SW480 (cell line): Measurements from ENCODE around the gene GNAQ.

ENCODE experiments used
- DNase-seq: peaks from one replicate; pipeline ENCODE4 v3.0.0-alpha.2; 2016; ENCODE audit warnings: low spot score

The GNAQ gene

DNA sequence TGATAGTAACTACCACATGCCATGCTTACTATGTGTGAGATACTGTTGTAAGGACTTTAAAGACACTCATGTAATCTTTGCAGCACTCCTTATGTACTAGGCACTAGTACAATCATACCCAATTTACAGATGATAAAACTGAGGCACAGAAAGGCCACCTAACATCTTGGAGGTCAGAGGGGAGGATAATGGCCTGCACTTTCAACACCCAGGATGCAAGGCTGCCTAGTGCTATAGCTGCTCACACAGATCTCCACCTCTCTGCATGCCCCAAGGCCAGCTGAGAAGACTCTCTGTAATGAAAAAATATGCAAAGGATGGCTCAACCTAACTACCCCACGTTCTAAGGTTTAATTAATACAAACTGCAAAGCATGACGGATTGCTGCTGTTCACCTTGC, 57.2 kb downstream of the GNAQ start:
- DNase-seq: no peak

DNA sequence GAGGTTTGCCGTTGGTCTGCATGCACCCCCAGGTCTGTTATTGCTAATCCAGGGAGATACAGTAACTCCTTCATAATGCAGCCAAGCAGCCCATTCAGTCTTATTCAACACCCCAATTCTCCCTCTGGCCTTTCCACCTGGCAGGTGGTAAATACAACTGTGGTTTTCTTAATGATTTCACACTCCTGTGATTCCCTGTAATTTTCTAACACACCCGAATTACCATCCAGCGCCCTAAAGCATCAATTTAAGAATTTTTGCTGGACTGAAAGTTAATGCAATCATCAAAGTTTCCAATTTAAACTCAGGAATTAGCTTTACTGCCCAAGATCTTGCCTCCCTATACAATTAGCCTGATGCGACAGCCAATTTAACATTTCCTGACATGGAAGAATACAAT, 62.5 kb downstream of the GNAQ start:
- DNase-seq: no peak

DNA sequence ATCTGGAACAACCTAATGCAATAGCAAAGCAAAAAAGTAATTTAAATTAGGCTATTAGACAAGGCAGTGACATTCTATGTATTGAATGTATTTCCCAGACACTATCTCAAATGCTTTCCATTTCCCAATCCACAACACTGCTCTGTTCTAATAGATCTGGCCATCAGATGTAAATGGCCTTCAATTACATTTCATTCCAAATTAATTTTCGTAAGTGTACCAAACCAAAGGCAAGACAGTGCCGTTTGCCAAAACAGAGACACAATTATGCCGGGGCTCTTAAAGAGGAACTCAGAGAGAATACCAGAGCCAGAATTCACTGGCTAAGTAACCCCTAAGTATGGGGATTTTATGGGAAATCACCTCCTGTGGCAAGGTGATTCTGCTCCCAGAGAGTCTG, 63.1 kb downstream of the GNAQ start:
- no peak for DNase-seq

DNA sequence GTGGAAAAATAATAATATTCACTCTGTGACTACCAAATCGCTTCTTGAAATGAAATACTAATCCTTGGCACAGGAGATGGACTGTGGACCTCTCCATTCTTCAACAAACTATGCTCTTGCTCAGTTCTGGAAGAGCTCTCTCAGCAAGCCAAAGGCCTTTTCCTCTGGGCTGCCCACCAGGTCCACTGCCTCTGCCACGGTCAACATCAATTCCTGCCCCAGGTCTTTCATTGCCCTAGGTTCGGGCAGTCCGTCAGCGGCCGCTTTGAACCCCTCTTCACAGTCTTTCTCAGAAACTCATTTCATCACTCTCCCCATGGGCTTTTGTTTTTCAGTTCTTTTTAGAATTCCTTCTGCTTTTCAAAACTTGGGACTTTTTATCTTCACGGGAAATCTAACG, 64.9 kb downstream of the GNAQ start:
- DNase-seq: no peak

DNA sequence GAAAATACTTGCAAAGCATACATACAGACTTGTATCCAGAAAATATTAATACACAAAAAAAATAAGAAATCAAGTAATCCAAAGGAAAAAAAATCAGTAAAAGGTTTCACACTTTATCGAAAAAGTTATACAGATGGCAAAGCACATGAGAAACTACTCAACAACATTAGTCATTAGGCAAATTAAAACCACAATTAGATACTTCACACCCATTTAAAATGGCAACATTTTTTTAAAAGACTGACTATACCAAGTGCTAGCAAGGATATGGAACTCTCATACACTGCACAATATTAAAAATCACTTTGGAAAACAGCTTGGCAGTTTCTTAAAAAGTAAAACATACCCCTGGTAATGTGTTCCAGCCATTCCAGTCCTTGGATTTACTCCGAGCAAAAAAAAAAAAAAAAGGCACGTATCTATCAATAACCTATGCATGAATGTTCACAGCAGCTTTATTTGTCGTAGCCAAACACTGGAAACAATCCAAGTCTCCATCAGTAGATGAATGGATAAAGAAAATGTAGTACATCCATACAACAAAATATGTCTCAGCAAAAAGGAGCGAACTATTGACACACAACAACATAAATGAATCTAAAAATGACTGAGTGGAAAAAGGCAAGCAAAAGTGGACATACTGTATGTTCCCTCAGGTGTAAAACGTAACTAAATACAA, 66.0 kb downstream of the GNAQ start:
- DNase-seq: no peak

DNA sequence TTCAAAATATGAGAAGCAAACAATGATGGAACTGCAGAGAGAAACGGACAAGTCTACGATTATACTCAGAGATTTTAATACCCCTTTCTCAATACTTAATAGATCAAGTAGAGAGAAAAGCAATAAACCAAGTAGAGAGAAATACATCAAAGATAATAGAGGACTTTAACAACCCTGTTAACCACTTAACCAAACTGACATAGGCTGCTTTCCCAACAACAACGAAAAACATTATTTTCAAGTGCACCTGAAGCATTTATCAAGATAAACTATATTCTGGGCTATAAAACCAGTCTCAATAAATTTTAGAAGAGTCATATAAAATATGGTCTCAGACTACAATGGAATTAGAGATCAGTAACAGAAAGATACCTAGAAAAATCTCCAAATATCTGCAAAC, 67.4 kb downstream of the GNAQ start:
- DNase-seq: no peak

DNA sequence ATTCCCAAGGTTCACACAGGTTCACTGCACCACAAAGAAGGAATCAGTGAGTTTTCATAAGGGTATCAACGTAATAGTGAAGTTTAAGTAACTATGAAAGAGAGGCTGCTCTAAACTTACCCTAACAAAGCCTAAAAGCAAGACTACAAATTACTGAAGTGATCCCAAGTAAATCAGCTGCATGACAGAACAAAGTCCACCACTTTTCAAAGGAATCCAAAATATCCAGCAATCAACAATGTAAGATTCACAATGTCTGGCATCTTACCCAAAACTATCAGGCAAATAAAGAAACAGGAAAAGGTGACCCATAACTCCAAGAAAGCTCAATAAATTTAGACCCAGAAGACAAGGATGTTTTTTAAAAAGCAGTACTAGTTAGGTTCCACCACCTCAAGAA, 70.1 kb downstream of the GNAQ start:
- DNase-seq: no peak

DNA sequence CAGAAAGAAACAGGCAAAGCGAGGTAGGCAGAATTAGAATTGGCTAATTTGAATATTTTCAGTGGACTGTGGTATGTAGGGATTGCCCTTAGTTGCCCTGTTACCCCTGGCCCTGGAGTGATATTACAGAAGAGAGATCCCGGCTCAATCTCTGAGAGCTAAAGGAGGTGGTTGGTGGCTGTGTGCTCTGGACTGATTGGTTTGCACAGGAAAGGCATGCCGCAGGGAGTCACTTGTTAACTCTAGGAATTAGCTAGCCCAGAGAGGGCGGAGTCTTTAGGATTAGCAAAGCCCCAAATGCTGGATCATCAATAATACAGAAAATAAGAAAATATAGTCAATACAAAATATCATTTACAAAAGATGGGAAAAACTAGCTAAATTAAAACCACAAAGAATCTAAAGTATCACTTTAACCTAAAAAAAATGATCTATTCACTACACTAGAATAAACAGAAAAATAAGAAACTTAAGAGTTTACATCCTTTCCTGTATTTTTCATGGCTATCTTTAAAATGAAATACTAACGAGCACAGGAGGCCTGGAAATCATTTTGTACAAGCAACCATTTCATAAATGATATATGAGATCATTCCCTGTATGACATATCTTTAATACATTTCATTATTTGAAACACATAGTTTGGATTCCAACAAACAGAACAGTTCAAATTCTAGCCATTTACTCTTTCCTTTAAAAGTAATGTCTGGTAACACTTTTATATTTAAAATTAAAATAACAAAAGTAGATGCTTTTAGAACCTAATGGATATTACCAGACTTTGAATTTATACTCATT, 71.1 kb downstream of the GNAQ start:
- no peak for DNase-seq

DNA sequence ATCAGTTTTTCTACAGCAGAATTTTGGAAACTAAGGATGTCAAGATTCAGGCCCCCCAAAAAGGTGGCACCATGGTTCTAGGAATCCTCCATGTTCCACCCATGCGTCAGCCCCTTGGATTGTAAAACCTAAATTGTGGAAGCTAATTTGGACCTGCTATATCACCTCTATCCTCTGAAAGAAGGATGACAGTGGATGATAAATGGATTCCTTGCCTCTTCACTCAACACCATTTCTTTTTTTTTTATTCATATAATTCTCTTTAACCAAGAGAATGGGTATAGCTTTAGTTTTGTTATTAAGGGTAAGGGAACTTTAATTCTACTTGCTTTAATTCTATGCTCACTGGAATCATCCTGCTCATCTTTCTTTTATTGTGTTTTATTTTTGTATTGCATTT, 71.8 kb downstream of the GNAQ start:
- DNase-seq: no peak

DNA sequence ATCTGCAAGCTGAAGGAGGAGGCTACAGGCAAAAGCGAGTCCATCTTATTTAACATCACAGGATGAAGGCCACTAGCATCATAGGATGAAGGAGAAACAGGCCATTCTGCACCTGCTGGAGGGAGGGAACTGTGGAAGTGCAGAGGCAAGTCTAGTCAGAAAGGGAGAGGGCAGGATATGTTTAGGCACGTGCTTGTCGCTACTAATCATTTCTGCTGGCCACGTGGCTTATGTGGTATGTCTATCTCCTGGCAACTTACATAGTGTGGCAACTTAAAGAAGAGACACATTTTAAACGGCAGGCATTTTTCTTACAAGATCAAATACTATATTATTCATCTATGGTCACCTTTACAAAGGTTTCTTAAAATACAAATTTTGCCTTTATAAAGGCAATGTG, 74.0 kb downstream of the GNAQ start:
- DNase-seq: no peak

DNA sequence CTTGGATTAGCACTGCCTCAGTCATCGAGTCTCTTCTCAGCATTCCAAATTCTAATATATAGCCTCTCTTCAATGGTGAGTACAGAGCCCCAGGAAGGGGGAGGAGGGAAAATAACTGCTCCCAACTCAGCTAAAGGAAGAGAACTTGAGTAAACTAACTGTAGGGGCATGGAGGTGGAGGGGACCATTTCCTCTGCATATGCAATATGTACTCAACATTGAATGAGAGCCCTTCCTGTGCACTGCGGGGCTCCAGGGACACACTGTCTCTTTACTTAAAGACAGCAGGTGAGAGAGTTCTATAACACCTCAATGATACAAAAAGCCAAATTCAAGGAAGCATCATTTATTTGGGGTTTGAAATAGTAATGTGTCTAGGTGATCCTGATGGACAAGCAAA, 75.1 kb downstream of the GNAQ start:
- DNase-seq: no peak

DNA sequence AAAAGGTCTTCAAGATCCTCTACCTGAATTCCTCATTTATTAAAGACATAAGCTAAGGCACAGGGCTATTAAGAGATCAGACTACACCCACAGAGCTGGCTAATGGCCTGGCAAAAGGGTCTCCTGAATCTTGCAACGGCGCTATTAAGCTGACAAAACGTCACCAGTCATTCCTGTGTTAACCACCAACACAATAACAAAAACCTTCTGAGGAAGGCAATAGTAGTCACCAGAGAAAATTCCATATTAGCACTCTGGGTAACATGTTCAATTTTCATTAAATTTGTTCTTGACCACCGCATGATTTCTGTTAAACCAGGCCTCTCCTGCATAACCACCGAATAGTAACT, 77.0 kb downstream of the GNAQ start:
- no peak for DNase-seq

DNA sequence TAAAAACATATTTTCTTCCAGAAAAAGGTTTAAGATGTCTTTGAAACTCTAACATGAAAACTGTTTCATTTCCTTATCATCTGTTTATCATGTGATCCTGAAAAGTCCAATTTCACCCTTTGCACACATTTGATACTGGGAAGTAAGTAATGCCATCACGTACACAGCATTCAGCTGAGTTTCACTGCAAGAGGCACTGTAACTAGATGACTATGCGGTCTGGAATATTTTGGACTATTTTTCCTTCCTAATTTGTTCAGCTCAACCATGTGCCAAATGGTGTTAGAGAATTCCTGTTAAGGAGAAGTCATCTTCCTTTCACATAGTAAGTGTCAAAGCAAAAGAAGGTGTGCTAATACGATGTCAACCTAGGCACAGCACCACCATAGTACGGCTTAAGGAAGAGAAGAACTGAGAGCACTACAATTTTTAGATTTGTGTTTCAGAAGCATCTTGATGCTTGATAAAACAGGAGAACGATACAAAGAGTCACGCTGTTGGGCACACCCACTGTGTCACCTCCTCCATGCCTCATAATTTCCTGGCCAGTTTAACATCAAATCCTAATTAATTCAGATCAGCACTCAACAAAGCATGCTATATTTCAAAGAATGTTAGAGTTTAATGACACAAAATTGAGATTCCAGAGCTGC, 77.5 kb downstream of the GNAQ start:
- no peak for DNase-seq

DNA sequence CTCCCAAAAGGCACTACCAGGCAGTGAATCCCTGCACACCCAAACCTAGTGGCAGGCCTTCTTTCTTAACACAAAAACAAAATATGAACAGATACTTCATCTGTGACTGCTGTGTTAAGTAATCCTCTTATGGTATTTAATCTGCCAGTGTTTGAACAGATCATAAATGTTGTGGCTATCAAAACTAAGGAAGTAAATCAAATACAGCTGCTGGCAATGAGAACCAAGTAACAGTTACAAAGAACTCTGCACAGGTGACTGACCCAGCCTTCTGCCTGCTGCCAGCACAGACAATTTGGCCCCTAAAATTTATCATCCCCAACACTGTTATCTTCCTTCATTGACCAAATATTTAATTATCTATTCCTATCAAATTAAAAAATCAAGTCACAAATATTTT, 78.0 kb downstream of the GNAQ start:
- no peak for DNase-seq

DNA sequence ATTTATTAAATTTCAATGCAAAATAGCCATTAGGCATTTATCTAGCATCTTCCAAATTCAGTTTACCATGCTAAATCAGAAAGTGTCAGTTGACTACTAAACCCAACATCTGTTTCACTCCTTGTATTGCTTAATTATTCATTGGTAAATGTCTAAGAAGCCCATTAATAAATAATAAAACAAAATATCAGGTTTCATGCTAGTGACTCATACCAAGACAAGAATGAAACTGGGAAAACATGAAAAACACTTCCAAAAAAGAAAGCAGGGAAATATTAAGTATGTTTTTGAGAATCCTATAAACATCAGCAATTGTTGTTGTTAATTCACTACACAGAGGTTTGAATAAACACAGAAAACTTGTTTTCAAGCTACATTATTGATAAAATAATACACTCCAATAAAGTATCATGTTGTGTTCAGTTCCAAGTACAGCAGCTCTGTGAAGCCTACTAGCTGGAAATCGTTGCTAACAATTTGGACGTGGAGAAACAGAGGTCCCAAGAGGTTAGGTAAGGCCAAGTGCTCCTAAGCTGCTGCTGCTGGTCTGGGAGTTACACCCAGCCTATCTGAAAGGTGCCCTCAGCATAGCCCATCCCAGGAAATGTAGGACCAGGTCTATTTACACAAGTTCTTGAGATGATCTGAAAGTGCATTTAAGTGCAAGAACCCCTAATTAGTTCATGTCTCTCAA, 78.8 kb downstream of the GNAQ start:
- DNase-seq: no peak

DNA sequence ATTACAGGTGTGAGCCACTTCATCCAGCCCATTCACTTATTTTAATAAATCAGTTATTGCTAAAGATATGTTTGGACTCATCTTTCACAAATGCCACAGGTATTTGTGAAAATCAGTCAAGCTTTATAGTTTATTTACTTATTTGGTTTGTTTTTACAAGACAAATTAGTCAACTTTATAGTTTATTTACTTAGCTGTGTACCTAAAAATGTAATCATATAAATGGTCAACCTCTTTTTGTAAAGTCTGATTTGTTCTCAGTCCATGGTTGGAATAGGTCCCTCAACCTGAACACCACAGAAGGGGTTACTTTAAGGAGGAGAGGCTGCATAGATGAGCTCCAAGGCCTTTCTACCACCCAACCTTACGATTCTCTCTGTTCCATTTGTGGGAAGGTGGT, 80.2 kb downstream of the GNAQ start:
- no peak for DNase-seq

DNA sequence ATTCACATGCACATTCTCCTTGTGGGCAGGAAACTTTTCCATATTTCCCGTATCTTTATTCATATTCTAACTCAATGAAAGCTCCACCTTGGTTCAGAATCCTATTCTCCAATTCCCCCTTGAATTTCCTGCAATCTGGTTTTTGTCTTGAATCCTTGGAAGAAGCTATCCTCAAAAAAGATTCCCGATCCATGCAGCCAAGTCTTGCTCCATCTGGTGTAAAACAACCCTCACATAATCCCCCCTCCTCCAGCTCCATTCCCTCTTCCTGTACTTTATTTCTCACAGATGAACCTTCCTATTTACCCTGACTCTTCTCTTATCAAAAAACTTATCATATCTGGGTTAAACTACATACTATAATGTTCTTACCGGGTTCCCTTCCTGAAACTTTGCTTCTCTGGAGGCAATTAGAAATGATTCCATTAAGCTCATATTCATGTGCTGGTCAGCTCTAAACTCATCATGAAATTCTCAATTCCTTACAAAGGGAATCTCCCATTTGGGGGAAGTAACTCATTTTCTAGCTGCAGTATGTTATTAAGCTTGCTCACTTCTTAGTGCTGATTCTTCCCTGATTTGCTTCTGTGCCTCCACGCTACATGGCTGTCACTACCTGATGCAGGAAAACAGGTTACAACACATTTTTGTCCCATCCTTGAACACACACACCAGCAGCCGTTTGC, 81.7 kb downstream of the GNAQ start:
- no peak for DNase-seq

DNA sequence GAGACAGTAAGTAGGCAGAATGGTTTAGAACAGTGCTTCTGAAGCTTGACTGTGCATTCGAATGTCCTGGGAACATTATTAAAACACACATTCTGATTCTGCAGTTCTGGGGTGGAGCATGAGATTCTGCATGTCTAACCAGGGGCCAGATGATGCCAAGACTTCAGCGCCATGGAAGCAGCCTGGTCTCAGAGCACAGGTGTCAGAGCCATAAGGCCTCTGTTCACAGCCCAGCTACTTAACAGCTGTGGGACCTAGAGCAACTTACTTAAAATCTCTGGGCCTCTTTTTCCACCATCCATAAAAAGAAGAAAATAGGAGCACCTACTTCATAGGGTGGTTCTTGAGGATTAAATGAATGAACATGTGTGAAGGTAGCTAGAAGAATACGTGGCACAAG, 84.0 kb downstream of the GNAQ start:
- DNase-seq: no peak

DNA sequence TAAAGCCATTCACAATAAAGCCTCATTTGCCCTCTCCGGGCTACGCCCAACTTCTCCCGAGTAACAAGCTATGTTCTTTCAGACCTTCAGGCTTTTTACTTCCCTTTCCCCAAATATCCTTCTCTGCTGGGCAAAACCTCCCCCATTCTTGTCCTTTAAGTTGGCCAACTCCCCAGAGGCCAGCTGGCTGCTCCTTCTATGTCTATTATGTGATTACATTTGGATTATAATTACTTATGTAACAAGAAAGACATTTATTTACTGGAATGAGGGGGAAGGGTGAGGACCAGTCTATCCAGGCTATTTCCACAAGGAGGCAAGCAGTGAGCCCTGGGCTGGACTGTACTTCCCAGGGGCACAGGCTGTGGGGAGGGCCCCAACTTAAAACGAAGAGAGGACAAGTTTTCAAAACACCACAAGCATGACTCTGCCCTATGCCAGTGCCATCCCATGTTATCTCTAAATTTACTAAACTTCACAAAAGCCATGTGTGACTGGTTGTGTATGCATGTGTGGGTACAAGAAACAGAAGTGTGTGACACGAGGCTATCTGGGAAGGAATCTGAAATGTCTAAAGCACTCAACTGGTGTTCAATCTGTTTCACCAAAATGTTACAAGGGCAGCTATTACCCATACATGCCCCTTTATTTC, 84.5 kb downstream of the GNAQ start:
- no peak for DNase-seq

DNA sequence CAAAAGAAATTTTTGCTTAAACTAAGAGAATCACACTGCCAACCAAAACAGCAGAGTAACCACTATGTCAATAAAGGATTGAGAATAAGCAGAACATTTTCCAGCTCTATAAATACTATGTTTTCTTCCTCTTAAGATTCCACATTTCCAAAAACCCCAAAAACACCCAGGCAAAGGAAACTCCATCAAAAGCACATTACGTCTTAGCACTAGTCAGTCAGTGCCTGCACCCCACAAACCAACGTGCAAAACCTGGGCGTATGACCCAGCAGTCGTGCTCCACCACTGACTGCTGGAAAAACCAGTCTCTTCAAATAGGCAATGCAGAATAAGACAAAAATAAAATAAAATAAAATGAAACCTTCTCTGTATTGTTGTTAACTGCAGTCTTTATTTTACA, 85.3 kb downstream of the GNAQ start:
- no peak for DNase-seq

DNA sequence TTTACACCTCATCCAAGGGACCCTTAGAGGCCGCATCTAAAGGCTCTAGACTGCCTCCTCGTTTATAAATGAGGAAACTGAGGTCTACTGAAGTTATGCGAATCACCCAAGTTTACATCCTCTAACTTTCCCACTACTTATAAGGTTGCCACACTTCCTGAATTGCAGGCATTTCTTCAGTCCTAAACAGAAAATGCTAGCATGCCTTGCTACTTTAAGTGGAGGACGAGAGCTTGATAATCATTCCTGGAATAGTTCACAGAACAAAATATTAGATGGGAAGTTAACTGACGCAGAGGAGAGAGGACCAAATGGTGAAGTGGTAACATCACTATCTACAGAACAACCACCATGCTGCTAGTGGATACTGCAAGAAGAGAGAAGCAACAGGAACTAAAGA, 85.8 kb downstream of the GNAQ start:
- DNase-seq: no peak
